KOPT-K1 (cell line): ENCODE measurements around the gene MRTFA.
"Not testable (repeated sequence)": the region's sequence is repeated elsewhere in the genome, so short reads cannot be mapped to it uniquely, and the experiment has no call there.

Source experiments
- H3K27ac ChIP-seq: fragments of 200-600 bp; sonication (generic); 2 replicates; pipeline ENCODE4 v1.5.1; 2016; ENCODE audit warnings: antibody characterized with exemption, mild to moderate bottlenecking, low read depth, low read length; ENCODE audit not compliant: poor library complexity, severe bottlenecking
- H3K36me3 ChIP-seq: fragments of 200-600 bp; sonication (generic); 2 replicates; pipeline ENCODE4 v1.5.1; 2017; ENCODE audit warnings: antibody characterized with exemption, mild to moderate bottlenecking, low read length, moderate library complexity; ENCODE audit not compliant: insufficient read depth
- H3K9me3 ChIP-seq: fragments of 200-600 bp; sonication (generic); 2 replicates; pipeline ENCODE4 v1.5.1; 2017; ENCODE audit warnings: antibody characterized with exemption, low read length, mild to moderate bottlenecking; ENCODE audit not compliant: insufficient read depth, poor library complexity, severe bottlenecking

The MRTFA gene

GRCh38 chr22:40645579-40646197, 9.2 kb upstream of the MRTFA start:
- Histone ChIP-seq H3K36me3 (no peaks in the 10 kb centered on the region), H3K9me3 (no peaks in the 10 kb centered on the region), H3K27ac (no peak overlapping the region)

GRCh38 chr22:40642316-40642715, 5.8 kb upstream of the MRTFA start:
- Histone ChIP-seq H3K36me3 (no peaks in the 10 kb centered on the region), H3K27ac (no peak overlapping the region)

GRCh38 chr22:40641269-40641668, 4.8 kb upstream of the MRTFA start:
- Histone ChIP-seq H3K9me3 (no peaks in the 10 kb centered on the region), H3K36me3 (no peaks in the 10 kb centered on the region), H3K27ac (no peak overlapping the region)

More at GRCh38 chr22:40642316-40642715, 5.8 kb upstream of the MRTFA start:
- no peaks in the 10 kb centered on the region for H3K9me3 ChIP-seq

- no peaks in the 10 kb centered on the region for H3K36me3 ChIP-seq
- no peaks in the 10 kb centered on the region for H3K9me3 ChIP-seq
- no peak overlapping the region for H3K27ac ChIP-seq
Measured at GRCh38 chr22:40638261-40638660, 1.7 kb upstream of the MRTFA start.

GRCh38 chr22:40637183-40638150, 948 bp upstream of the MRTFA start:
- H3K9me3 ChIP-seq = no peaks in the 10 kb centered on the region
- H3K27ac ChIP-seq = peak overlapping the region; percentile 67
- no peaks in the 10 kb centered on the region for H3K36me3 ChIP-seq

GRCh38 chr22:40635940-40636379, 559 bp downstream of the MRTFA start:
- Histone ChIP-seq H3K27ac (peak overlapping the region; percentile 67), H3K9me3 (no peaks in the 10 kb centered on the region), H3K36me3 (no peaks in the 10 kb centered on the region)

- peak overlapping the region; percentile 67 for H3K27ac ChIP-seq
- H3K9me3 ChIP-seq = no peaks in the 10 kb centered on the region
- no peaks in the 10 kb centered on the region for H3K36me3 ChIP-seq
Measured at GRCh38 chr22:40635043-40635939, 1.2 kb downstream of the MRTFA start.

- Histone ChIP-seq H3K9me3 (no peaks in the 10 kb centered on the region), H3K36me3 (no peaks in the 10 kb centered on the region), H3K27ac (no peak overlapping the region)
Measured at GRCh38 chr22:40634119-40634903, 2.2 kb downstream of the MRTFA start.

GRCh38 chr22:40633036-40633435, 3.5 kb downstream of the MRTFA start:
- H3K36me3 ChIP-seq = no peaks in the 10 kb centered on the region
- no peak overlapping the region for H3K27ac ChIP-seq
- no peaks in the 10 kb centered on the region for H3K9me3 ChIP-seq

- H3K36me3 ChIP-seq = no peaks in the 10 kb centered on the region
- no peak overlapping the region for H3K27ac ChIP-seq
- no peaks in the 10 kb centered on the region for H3K9me3 ChIP-seq
Measured at GRCh38 chr22:40631925-40632324, 4.6 kb downstream of the MRTFA start.

GRCh38 chr22:40628354-40629042, 8.0 kb downstream of the MRTFA start:
- no peaks in the 10 kb centered on the region for H3K36me3 ChIP-seq
- H3K27ac ChIP-seq = no peak overlapping the region
- H3K9me3 ChIP-seq = no peaks in the 10 kb centered on the region

GRCh38 chr22:40627612-40628011, 8.9 kb downstream of the MRTFA start:
- Histone ChIP-seq H3K27ac (no peak overlapping the region), H3K9me3 (peaks cover 3% of the 10 kb centered on the region), H3K36me3 (no peaks in the 10 kb centered on the region)

- H3K27ac ChIP-seq = no peak overlapping the region
- peaks cover 11% of the 10 kb centered on the region for H3K9me3 ChIP-seq
- H3K36me3 ChIP-seq = no peaks in the 10 kb centered on the region
Measured at GRCh38 chr22:40626851-40627250, 9.7 kb downstream of the MRTFA start.

GRCh38 chr22:40625794-40626193, 10.7 kb downstream of the MRTFA start:
- H3K36me3 ChIP-seq, H3K27ac ChIP-seq: not testable (repeated sequence)
- peaks cover 22% of the 10 kb centered on the region for H3K9me3 ChIP-seq
